Erythroblast (primary cell): ENCODE results near the gene PET100.

Experiments
- GATA1 ChIP-seq: IDR thresholded peaks from 2 replicates; pipeline ENCODE4 v1.6.1; 2011; ENCODE audit warnings: low read depth, mild to moderate bottlenecking, control low read depth, low read length, moderate library complexity
- POLR2A ChIP-seq: IDR thresholded peaks from 2 replicates; pipeline ENCODE4 v1.6.1; 2011; ENCODE audit warnings: mild to moderate bottlenecking, low read length

DNA sequence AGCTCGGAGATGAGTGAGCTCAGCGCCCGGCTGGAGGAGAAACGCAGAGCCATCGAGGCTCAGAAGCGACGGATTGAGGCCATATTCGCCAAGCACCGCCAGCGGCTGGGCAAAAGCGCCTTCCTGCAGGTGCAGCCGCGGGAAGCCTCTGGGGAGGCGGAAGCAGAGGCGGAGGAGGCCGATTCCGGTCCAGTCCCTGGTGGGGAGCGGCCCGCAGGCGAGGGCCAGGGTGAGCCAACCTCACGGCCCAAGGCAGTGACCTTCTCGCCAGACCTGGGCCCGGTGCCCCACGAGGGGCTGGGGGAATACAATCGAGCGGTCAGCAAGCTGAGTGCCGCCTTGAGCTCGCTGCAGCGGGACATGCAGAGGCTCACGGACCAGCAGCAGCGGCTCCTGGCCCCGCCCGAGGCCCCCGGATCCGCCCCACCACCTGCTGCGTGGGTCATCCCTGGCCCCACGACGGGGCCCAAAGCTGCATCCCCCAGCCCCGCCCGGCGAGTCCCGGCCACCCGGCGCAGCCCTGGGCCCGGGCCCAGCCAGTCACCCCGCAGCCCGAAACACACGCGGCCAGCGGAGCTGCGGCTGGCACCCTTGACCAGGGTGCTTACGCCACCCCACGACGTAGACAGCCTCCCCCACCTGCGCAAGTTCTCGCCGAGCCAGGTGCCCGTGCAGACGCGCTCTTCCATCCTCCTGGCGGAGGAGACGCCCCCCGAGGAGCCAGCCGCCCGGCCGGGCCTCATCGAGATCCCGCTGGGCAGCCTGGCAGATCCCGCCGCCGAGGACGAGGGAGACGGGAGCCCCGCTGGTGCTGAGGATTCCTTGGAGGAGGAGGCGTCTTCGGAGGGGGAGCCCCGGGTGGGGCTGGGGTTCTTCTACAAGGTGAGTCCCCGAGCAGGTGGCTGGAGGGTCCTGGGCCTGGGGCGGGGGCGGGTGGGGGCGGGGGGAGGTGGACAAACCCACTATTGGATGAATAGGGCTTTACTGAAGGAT lies 17.0 kb upstream of the PET100 start:
- no peak for TF ChIP-seq POLR2A
- TF ChIP-seq GATA1, result no peak
